HG03097 (cell line): ENCODE data around the gene UFSP2.

ENCODE experiments used
- ATAC-seq: cut with Tn5 transposase; IDR thresholded peaks from one replicate; pipeline ENCODE4 v1.9.1; 2021; ENCODE audit not compliant: unreplicated experiment, low FRiP score

Gene UFSP2

DNA sequence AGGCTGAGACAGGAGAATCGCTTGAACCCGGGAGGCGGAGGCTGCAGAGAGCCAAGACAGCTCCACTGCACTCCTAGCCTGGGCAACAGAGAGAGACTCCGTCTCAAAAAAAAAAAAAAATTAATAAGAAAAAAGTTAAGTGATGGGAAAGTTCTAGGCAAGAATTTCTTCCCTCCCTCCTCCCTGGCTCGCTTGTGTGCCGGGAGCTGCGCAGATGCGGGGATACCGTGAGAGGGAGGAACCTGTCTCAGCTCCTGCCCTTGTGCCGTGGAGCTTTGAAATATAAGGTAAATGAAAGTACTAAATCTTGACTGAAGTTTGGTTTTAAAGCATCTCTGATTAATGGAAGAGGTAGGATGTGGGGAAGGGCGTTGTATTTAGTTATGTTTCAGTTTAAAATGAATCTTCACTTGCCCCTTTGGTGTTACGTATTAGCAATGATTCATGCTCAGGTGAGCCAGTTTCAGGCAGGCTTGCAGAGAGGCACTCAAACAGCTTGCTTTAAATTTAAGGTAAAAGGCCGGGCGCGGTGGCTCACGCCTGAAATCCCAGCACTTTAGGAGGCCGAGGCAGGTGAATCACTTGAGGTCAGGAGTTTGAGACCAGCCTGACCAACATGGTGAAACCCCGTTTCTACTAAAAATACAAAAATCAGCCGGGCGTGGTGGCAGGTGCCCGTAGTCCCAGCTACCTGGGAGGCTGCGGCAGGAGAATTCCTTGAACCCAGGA lies 1.4 kb upstream of the UFSP2 start:
- ATAC-seq: no peak

DNA sequence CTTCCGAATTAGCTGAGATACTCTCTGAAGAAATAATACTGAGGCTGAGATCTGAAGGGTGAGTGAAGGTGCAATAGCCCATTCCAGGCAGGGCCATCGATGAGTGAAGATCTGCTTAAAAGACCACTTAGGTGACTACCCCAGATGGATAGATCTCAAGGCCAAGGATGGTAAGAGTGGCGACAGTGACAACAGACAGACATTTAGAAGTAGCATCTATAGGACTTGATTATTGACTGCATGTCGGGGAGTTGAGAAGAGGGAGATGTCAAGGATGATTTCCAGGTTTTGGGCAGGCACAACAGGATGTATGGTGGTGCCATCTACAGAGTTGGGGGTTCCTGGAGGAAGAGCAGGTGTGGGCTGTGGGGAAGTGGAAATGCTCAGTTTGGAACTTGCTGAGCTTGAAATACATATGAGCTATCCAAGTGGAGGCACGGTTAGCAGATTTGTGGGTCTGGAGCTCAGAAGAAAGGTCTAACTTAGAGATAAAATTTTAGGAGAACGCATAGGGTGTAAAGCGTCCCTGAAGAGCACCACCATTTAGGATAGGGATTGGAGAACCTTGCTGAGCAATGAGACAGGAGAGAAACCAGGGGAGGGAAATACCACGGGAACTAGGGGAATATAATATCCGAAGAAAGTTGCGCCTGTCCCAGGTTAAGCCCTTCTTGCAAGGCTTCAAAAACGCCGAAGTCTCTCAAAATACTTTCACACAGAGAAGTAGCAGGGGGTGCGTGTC lies 688 bp downstream of the UFSP2 start:
- peak; percentile 7 for ATAC-seq

DNA sequence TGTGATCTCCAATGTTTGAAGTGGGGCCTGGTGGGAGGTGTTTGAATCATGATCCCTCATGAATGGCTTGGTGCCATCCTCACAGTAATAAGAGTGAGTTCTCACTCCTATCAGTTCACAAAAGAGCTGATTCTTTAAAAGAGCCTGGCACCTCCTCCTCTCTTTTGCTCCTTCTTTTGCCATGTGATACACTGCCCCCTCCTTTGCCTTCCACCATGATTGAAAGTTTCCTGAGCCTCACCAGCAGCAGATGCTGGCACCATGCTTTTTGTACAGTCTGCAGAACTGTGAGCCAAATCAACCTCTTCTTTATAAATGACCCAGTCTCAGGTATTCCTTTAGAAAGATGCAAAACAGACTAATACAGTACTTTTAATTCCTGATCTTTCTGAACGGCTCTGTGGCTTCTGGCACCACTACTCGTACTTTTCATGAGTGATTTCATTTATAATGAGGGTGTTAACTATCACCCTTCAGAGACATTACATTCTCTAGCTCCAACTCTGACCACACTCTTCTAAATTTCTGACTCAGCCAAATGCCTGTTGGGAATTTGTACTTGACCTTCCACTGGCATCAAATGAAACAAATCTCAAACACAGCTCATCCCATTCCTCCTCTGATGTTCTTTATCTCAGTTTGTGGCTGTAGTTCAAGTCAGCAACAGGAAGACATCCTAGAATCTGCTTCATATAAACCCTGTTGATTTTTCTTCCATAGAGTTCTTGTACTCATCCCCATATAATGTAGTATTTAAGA lies 4.2 kb downstream of the UFSP2 start:
- no peak for ATAC-seq

DNA sequence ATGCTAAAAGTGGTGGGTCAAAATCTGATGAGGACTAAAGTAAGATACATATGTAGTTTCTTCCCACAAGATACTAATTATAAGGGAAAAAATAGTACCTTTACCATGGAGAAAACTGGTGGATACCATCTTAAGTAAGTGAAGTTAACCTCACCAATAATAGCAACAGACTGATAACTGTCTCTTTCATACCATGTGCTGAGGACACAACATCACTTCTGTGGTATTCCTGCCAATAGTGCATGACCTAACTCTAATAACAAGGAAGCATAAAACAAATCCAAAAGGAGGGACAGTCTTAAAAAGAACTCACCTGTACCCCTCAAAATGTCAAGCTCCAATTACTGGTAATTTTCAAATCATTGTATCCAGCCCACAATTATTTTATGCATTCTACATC lies 8.8 kb downstream of the UFSP2 start:
- ATAC-seq: no peak

DNA sequence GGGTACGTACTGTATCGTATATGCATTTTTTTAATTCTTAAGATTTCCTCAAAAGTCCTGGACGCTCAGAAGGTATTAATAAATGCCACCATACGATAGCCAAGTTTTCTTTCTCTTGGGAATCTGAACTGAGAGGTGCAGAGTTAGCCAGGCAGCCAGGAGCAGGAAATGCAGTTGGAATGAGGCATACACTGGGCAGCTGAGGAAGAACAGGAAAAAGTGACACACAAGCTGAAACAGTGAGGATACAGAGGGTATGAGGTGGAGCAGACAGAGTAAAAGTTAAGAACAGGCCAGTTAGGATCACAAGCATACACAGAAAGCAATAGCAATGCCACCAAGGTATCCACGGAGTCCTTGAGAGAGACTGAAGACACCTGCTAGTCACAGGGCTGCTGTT lies 13.4 kb downstream of the UFSP2 start:
- no peak for ATAC-seq

DNA sequence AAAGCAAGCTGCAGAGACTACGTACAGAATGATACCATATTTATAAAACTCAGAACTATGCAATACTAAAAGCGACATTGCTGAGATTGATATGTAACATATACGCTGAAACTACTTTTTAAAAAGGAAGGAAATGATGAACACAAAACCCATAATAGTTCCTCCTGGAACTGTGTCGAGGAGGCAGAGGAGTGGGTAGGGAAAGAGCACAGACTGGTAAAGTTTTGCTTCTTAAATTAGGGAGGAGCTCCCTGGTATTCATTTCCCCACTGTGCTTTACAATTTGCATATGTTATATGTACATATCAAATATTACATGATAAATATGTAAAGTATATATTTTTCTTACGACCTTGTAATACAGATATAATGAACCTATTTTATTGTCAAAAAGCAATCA lies 13.9 kb downstream of the UFSP2 start:
- ATAC-seq: no peak

DNA sequence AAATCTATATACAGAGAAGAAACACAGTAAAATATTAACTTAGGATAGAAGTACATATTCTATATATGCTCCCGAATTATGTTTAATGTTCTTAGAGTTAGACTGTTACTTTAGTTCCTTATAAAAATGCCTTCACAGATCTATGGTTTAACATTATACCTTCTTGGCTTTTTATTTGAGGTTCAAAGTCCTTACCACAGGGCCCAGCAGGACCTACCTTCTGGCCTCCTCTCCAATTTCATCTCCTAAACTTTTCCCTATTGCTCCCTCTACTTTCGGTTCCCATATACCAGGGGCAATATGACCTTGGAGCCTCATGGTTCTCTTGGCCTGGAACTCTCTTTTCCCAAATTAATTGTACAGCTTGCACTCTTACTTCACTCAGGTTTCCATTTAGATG lies 17.3 kb downstream of the UFSP2 start:
- ATAC-seq: no peak

DNA sequence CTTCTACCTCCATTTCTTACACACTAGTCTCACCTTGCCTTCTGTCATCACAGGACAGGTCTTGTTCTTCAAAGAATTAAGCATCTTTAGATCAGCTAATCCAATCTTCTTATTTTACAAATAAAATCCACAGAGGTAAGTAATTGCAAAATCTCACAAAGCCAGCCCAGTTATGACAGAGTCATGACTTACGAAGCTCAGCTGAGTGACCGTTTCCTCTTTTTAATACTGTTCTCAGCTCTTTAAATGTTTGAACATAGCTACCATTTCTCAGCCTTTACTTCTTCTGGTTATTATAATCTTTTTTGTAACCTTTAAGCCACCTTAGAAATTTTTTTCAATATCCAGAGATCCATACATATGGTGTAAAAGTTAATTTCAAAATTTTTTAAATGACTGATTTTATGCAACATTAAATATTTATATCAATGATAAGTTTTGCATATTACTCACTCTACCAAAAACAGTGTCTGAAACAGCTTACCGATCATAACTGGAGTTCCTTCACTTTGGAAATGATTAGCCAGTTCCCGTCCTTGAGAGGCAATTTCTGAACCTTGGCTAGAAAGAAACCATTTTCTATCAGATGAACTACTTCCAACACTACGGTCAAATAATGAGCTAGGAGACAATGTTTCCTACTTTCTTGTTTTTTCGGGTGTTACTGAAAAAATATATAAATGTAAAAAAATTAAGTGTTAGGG lies 20.3 kb downstream of the UFSP2 start:
- peak; percentile 49 for ATAC-seq

DNA sequence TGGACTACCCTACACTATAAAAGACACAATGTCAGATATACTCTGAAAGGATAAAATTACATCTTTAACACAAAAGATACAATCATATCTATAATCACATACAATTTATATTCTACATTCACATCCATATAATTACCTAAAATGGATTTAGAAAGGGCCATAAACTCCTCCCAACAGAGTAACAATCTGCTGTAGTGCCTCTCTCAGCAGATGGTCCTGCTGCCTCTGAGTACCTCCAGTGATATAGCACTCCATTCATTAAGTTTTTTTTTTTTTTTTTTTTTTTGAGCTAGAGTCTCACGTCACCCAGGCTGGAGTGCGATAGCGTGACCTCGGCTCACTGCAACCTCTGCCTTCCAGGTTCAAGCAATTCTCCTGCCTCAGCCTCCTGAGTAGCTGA lies 21.7 kb downstream of the UFSP2 start:
- no peak for ATAC-seq

DNA sequence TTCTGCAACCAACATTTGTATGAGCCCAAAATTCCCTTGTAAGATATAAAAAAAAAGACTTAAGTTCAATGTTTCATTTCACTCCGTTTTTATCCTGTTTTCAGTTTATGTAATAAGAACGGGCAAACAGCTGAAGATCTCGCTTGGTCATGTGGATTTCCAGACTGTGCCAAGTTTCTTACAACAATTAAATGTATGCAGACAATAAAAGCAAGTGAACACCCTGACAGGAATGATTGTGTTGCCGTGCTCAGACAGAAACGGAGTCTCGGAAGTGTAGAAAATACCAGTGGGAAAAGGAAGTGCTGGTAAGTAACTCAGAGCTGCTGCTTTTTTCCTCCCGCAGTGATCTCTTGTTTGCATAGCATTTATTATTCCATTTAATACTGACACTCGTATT lies 26.3 kb downstream of the UFSP2 start:
- ATAC-seq: no peak

DNA sequence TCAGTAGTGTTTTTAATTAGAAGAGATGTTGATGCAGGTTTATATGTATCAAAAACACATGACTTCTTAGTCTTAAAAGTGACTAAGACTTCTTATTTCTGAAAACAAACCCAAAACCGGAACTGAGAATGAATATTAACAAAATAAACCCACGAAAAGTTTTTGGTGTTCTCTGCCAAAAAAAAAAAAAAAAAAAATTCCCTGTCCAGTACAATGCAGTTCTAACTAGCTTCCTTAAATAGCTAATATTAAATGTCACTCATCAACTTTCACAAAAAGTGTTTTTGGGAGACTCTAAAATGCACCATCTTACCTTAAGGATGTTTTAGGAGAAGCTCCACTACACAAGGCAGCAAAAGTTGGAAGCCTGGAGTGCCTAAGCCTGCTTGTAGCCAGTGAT lies 27.1 kb downstream of the UFSP2 start:
- ATAC-seq: no peak

DNA sequence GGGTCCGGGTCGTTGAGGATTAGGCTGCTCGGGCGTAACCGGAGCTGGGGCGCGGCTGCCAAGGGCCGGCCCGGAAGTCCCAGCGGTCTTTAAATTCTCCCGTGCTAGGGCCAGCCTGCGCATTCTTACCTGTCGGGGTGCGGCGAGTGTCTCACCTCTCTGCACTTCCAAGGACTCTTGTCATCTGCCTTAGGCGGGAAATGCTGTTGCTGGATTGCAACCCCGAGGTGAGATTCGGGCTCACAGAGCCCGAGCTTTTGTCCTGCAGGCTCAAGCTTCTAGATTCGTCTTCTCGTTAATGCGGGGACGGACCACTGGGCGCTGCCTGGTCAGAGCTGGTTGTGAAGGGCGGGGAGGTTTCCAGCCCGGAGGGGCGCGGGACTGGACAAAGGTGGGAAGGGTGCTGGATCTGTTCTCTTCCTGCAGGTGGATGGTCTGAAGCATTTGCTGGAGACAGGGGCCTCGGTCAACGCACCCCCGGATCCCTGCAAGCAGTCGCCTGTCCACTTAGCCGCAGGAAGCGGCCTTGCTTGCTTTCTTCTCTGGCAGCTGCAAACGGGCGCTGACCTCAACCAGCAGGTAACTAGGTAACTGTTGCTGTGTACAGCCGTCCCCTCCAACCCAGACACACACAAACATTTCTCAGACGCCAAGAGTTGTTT lies 28.9 kb downstream of the UFSP2 start, which contains the start of gene ANKRD37:
Gene ANKRD37, plus strand, starts transcription at position 118 of the 662 bp plus-strand sequence. Its CDS starts 83 bp downstream, at position 201.
- ATAC-seq: no peak

DNA sequence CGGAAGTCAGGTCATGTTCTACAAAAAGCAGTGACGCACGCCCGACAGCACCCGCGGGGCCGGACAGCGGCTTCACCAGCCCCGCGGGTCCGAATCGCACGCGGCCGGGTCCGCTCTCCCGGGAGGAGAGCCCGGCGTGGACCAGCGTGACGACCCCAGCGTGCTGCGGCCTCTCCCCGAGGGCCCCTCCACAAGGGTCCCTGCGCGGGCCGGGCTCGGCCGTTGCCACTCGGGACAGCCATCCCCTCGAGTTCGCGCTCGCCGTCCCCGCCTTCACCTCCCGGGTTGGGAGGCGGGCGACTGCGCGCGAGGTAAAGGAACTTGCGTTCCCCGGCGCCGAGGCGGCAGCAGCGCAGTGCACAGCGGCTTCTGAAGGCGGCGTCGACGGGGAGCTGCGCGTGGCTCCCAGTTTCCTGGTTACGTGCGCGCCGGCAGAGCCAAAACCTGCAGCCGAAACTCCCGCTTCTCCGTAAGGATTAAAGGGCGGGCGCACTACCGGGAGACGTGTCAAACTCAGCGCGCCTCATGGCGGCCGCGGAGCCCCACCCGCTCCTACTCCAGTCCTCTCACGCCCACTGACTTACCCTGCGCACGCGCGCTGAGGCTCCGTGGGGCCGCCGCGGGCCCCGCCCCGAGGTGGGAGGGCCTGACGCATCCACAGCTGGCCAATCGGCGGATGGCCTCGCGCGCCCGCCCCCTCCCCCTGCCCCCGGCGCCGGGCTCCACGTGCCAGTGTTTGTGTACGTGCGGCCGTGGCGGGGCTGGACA lies 29.6 kb downstream of the UFSP2 start:
- peak; percentile 83 for ATAC-seq

DNA sequence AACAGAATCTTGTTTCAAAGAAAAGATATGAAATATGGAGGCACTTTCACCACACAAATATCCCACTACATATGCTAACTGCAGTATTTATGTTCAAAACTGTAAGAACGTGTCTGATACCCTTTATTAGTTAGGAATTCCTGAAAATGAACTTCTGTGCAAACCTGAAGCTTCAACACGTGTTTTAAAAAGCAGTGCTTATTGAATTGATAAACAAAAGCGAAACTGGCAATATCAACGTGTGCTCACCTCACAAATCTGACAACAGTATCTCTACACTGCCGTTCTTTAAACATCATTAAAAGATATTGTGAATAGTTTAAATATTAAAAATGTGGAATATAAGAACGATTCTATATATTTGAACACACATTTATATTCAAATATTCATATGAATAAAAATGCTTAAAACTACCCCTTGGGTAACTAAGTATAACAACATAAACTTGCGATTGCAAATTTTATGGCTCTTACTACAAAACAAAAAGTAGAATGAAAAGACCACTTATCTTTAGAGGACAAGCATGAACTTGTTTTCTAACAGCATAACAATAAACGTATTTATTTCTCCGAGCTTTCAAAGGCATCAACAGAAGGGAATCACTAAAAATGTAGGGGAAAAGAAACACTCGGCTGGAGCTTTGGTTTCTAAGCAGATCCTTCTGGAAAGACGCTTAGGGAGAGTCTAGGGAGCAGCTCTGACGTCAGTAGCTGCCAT lies 30.4 kb downstream of the UFSP2 start, which contains the start of gene LRP2BP:
Gene LRP2BP, minus strand, starts transcription at position 687 of the 718 bp plus-strand sequence. CDS start 17,738 bp downstream, outside the sequence.
- ATAC-seq: no peak

DNA sequence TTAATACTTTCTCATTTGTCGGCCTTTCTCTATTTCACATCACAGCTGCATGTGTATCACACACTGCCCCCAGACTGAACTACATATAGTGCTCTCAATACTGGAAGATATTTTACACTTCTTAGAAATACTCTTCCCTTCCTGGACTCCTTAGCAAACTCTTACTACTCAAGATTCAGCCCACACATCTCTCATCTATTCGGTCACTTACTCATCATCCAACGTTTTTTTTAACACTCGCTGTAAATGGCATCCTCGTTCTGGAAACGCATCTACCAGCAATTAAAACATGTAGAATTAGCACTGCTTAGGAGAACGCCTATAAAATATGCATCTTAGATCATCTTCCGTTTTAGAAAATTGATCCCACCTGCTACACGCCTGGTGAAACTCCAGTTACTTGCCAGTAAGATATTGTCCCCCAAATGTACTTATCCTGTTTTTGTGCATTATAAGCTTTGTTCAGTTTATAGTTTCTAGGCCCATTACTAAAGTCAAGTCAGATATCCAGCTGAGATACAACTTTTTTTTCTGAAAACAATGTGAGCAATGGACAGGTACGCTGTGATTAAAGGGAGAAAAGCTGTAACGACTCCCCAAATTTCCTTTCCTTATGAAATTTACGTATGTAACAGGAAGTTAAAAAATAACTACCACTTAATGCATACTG lies 31.1 kb downstream of the UFSP2 start:
- no peak for ATAC-seq

DNA sequence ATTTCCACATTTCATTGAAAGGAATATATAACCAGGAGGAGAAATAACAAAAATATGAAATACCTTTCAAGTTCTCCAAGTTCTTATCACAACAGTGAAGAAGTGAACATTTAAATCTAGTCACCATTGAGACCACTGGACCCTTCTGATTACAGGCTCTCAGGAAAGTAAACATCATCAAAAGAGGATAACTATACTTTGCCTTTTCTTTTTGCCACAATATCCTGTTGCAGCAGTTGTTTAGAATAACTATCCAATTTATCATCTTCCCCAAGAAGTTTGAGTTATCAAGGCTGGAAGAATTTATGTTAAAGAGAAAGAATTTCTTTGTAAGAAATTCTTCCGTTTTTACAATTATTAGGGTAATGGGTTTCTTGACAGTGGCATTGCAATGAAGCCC lies 33.6 kb downstream of the UFSP2 start:
- no peak for ATAC-seq

DNA sequence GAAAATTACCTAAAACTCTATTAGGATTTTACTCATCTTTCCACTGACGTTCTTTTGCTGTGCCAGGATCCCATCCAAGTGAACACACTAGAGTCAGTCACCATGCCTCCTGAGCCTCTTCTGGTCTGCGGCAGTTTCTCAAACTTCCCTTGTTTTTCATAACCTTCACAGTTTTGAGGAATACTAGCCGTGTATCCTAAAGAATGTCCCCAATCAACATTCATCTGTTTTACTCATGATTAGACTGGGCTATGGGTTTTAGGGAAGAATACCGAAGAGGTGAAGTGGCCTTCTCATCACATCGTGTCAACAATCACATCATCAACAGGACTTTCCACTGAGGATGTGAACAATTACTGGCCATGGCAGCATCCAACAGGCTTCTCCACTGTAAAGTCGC lies 34.8 kb downstream of the UFSP2 start:
- ATAC-seq: no peak

DNA sequence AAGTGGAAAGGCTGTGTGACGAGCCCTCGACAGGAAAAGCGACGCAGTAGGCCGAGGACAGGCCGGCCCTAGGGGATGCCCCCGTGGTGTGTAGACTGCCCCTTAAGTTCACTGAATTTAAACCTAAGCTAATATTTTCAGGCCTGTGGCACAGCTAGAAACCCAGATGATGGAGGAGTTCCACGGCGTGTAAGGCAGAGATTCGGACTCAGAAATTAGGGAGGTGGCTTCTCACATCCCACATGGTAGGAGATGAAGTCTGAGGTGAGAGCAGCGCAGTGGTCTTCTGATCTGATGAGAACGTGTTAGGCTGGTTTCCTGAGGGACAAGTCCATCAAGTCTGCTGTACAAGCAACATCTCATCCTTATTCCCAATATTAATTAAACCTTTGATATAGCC lies 37.8 kb downstream of the UFSP2 start:
- ATAC-seq: no peak
